Measurements from ENCODE around the gene PTGR1. TPM values are rescaled to one million over a fixed set of nuclear protein-coding genes. Genes with fewer than 3 reads are reported as not detected.

PTGR1 gene
- total RNA-seq, 5 donors from 2014 or later (not counting 1 experiment from before 2014, with no cell fraction given), result 0.30 to 1.9 (median 0.38) TPM; not detected in 2

GRCh38 chr9:111637421-111637950, 38.0 kb upstream of the PTGR1 start:
- no peaks in the 10 kb centered on the region for H3K36me3 ChIP-seq (ENCODE audit: control insufficient read depth in 2 of 2, extremely low read depth in 1 of 2, insufficient read depth in 1 of 2, low read length in 1 of 2)
- no peaks in the 10 kb centered on the region for H3K27me3 Mint-ChIP-seq
- H3K9me3 ChIP-seq, result no peaks in the 10 kb centered on the region
- no peak overlapping the region for H3K4me3 ChIP-seq (ENCODE audit: control insufficient read depth in 1 of 2, extremely low read depth in 1 of 2, low read length in 1 of 2)
- H3K4me1 Mint-ChIP-seq, result peaks cover 31 to 35% (median 34%) of the 10 kb centered on the region in 3 donors
- H3K27ac Mint-ChIP-seq, result no peak overlapping the region
- ChIA-PET CTCF (interaction anchor here in 1 of 2 donors (0.6 kb wide), 1 partner anchor 25 kb away, joined by 4 read pairs; no protein-coding TSS in a partner anchor), POLR2A (no interaction called here)
- ATAC-seq (replicated peaks in 1 of 4), result no peak
- DNase-seq, result no peak
- no peak overlapping the region for H3K4me3 Mint-ChIP-seq
- H3K36me3 Mint-ChIP-seq, result peaks cover 5% of the 10 kb centered on the region
- no peaks in the 10 kb centered on the region for H3K27me3 ChIP-seq (replicated peaks in 1 of 2; ENCODE audit: control insufficient read depth in 2 of 2, extremely low read depth in 1 of 2, insufficient read depth in 2 of 2, low read length in 1 of 2)
- WGBS (ENCODE audit: insufficient coverage), result 76% methylated on average over 5 of the region's 6 CpGs
- no peak overlapping the region for H3K27ac ChIP-seq (ENCODE audit: low read length)
- no peaks in the 10 kb centered on the region for H3K9me3 Mint-ChIP-seq
- H3K4me1 ChIP-seq (ENCODE audit: control insufficient read depth in 1 of 2, extremely low read depth in 1 of 2, insufficient read depth in 2 of 2, low read length in 2 of 2), result peaks cover 2 to 4% of the 10 kb centered on the region in 2 experiments

- WGBS (ENCODE audit: insufficient coverage), result no CpG with 5 or more reads among the region's 1 CpG
- ChIA-PET CTCF (no interaction called here), POLR2A (no interaction called here)
- no peak for ATAC-seq (replicated peaks in 1 of 4)
- H3K4me1 Mint-ChIP-seq, result peaks cover 44 to 51% (median 50%) of the 10 kb centered on the region in 3 donors
- Histone ChIP-seq H3K4me3 (ENCODE audit: control insufficient read depth in 1 of 2, extremely low read depth in 1 of 2, low read length in 1 of 2) (no peak overlapping the region), H3K9me3 (no peaks in the 10 kb centered on the region), H3K36me3 (ENCODE audit: control insufficient read depth in 2 of 2, extremely low read depth in 1 of 2, insufficient read depth in 1 of 2, low read length in 1 of 2) (no peaks in the 10 kb centered on the region), H3K4me1 (ENCODE audit: control insufficient read depth in 1 of 2, extremely low read depth in 1 of 2, insufficient read depth in 2 of 2, low read length in 2 of 2) (peaks cover 16 to 19% of the 10 kb centered on the region in 2 experiments), H3K27ac (ENCODE audit: low read length) (no peak overlapping the region), H3K27me3 (replicated peaks in 1 of 2; ENCODE audit: control insufficient read depth in 2 of 2, extremely low read depth in 1 of 2, insufficient read depth in 2 of 2, low read length in 1 of 2) (no peaks in the 10 kb centered on the region)
- peaks cover 5% of the 10 kb centered on the region for H3K36me3 Mint-ChIP-seq
- no peaks in the 10 kb centered on the region for H3K9me3 Mint-ChIP-seq
- DNase-seq, result no peak
- no peak overlapping the region for H3K4me3 Mint-ChIP-seq
- no peak overlapping the region for H3K27ac Mint-ChIP-seq
- no peaks in the 10 kb centered on the region for H3K27me3 Mint-ChIP-seq
Observed at GRCh38 chr9:111634860-111635259, 35.4 kb upstream of the PTGR1 start.

GRCh38 chr9:111633389-111633736, 33.9 kb upstream of the PTGR1 start:
- ChIA-PET POLR2A (no interaction called here), CTCF (no interaction called here)
- H3K27me3 Mint-ChIP-seq, result no peaks in the 10 kb centered on the region
- ATAC-seq (replicated peaks in 1 of 4), result no peak
- peak overlapping the region in 1 of 3 donors; percentile 38 for H3K4me3 Mint-ChIP-seq
- no peak overlapping the region for H3K4me3 ChIP-seq (ENCODE audit: control insufficient read depth in 1 of 2, extremely low read depth in 1 of 2, low read length in 1 of 2)
- peaks cover 44 to 51% (median 50%) of the 10 kb centered on the region in 3 donors for H3K4me1 Mint-ChIP-seq
- H3K9me3 Mint-ChIP-seq, result no peaks in the 10 kb centered on the region
- no peak overlapping the region for H3K27ac ChIP-seq (ENCODE audit: low read length)
- no peaks in the 10 kb centered on the region for H3K9me3 ChIP-seq
- no peak for DNase-seq
- peaks cover 16 to 19% of the 10 kb centered on the region in 2 experiments for H3K4me1 ChIP-seq (ENCODE audit: control insufficient read depth in 1 of 2, extremely low read depth in 1 of 2, insufficient read depth in 2 of 2, low read length in 2 of 2)
- H3K36me3 ChIP-seq (ENCODE audit: control insufficient read depth in 2 of 2, extremely low read depth in 1 of 2, insufficient read depth in 1 of 2, low read length in 1 of 2), result no peaks in the 10 kb centered on the region
- H3K27ac Mint-ChIP-seq, result no peak overlapping the region
- WGBS (ENCODE audit: insufficient coverage), result 94% methylated on average over 1 of the region's 1 CpG
- H3K36me3 Mint-ChIP-seq, result peaks cover 5% of the 10 kb centered on the region
- no peaks in the 10 kb centered on the region for H3K27me3 ChIP-seq (replicated peaks in 1 of 2; ENCODE audit: control insufficient read depth in 2 of 2, extremely low read depth in 1 of 2, insufficient read depth in 2 of 2, low read length in 1 of 2)

GRCh38 chr9:111632695-111633388, 33.4 kb upstream of the PTGR1 start:
- Histone ChIP-seq H3K27me3 (replicated peaks in 1 of 2; ENCODE audit: control insufficient read depth in 2 of 2, extremely low read depth in 1 of 2, insufficient read depth in 2 of 2, low read length in 1 of 2) (no peaks in the 10 kb centered on the region), H3K9me3 (no peaks in the 10 kb centered on the region), H3K27ac (ENCODE audit: low read length) (no peak overlapping the region), H3K4me3 (ENCODE audit: control insufficient read depth in 1 of 2, extremely low read depth in 1 of 2, low read length in 1 of 2) (no peak overlapping the region), H3K4me1 (ENCODE audit: control insufficient read depth in 1 of 2, extremely low read depth in 1 of 2, insufficient read depth in 2 of 2, low read length in 2 of 2) (peaks cover 16 to 19% of the 10 kb centered on the region in 2 experiments), H3K36me3 (ENCODE audit: control insufficient read depth in 2 of 2, extremely low read depth in 1 of 2, insufficient read depth in 1 of 2, low read length in 1 of 2) (no peaks in the 10 kb centered on the region)
- Mint-ChIP-seq H3K36me3 (peaks cover 5% of the 10 kb centered on the region), H3K9me3 (no peaks in the 10 kb centered on the region), H3K27me3 (no peaks in the 10 kb centered on the region), H3K27ac (no peak overlapping the region), H3K4me3 (peak overlapping the region; percentile 80 to 86 (median 81)), H3K4me1 (peaks cover 44 to 51% (median 50%) of the 10 kb centered on the region in 3 donors)
- ATAC-seq (replicated peaks in 1 of 4) (no peak), DNase-seq (no peak)
- WGBS (ENCODE audit: insufficient coverage), result 100% methylated on average over 1 of the region's 7 CpGs
- ChIA-PET CTCF (interaction anchor here in 1 of 2 donors (0.5 kb wide), 1 partner anchor 39 kb away, joined by 6 read pairs; no protein-coding TSS in a partner anchor), POLR2A (no interaction called here)

GRCh38 chr9:111632060-111632459, 32.6 kb upstream of the PTGR1 start:
- Mint-ChIP-seq H3K27ac (peak overlapping the region; percentile 75 to 77), H3K4me1 (peaks cover 44 to 51% (median 50%) of the 10 kb centered on the region in 3 donors), H3K36me3 (peaks cover 5% of the 10 kb centered on the region), H3K27me3 (no peaks in the 10 kb centered on the region), H3K9me3 (no peaks in the 10 kb centered on the region), H3K4me3 (peak overlapping the region; percentile 80 to 86 (median 81))
- ChIA-PET POLR2A (interaction anchor here in 1 of 2 donors (0.9 to 1.0 kb wide), 2 partner anchors 11 to 36 kb away, joined by 3 to 4 read pairs; no protein-coding TSS in a partner anchor), CTCF (interaction anchor here (0.5 to 1.1 kb wide), 2 partner anchors 40 to 1769 kb away, joined by 3 to 6 read pairs; partner anchors contain the start of gene ALAD (in 1 of the 2))
- no peak for ATAC-seq (replicated peaks in 1 of 4)
- Histone ChIP-seq H3K36me3 (ENCODE audit: control insufficient read depth in 2 of 2, extremely low read depth in 1 of 2, insufficient read depth in 1 of 2, low read length in 1 of 2) (no peaks in the 10 kb centered on the region), H3K4me1 (ENCODE audit: control insufficient read depth in 1 of 2, extremely low read depth in 1 of 2, insufficient read depth in 2 of 2, low read length in 2 of 2) (peaks cover 16 to 19% of the 10 kb centered on the region in 2 experiments), H3K27me3 (replicated peaks in 1 of 2; ENCODE audit: control insufficient read depth in 2 of 2, extremely low read depth in 1 of 2, insufficient read depth in 2 of 2, low read length in 1 of 2) (no peaks in the 10 kb centered on the region), H3K4me3 (ENCODE audit: control insufficient read depth in 1 of 2, extremely low read depth in 1 of 2, low read length in 1 of 2) (peak overlapping the region; percentile 60 to 93), H3K9me3 (no peaks in the 10 kb centered on the region), H3K27ac (ENCODE audit: low read length) (peak overlapping the region; percentile 31)
- WGBS (ENCODE audit: insufficient coverage), result 20% methylated on average over 3 of the region's 5 CpGs
- no peak for DNase-seq

GRCh38 chr9:111631214-111631971, 31.9 kb upstream of the PTGR1 start, which contains the start of gene DNAJC25:
Gene DNAJC25 (plus strand): TSS chr9:111631334. CDS start chr9:111631408, 74 bp downstream.
- WGBS (ENCODE audit: insufficient coverage), result under 1% methylated on average over 79 of the region's 79 CpGs
- H3K4me3 Mint-ChIP-seq, result peak within 1 kb of the TSS; percentile 80 to 96 (median 94)
- H3K27ac Mint-ChIP-seq, result peak within 1 kb of the TSS; percentile 88 to 91
- H3K9me3 Mint-ChIP-seq, result no peaks in the 10 kb centered on the region
- H3K4me3 ChIP-seq (ENCODE audit: control insufficient read depth in 1 of 2, extremely low read depth in 1 of 2, low read length in 1 of 2), result peak within 1 kb of the TSS; percentile 60 to 93
- peaks cover 5% of the 10 kb centered on the region for H3K36me3 Mint-ChIP-seq
- H3K4me1 Mint-ChIP-seq, result peaks cover 44 to 51% (median 50%) of the 10 kb centered on the region in 3 donors
- H3K9me3 ChIP-seq, result no peaks in the 10 kb centered on the region
- H3K36me3 ChIP-seq (ENCODE audit: control insufficient read depth in 2 of 2, extremely low read depth in 1 of 2, insufficient read depth in 1 of 2, low read length in 1 of 2), result no peaks in the 10 kb centered on the region
- ChIA-PET POLR2A (interaction anchor here in 1 of 2 donors (0.5 to 1.0 kb wide), 4 partner anchors 10 to 284 kb away, joined by 3 to 4 read pairs (median 3); partner anchors contain the start of gene ECPAS), CTCF (interaction anchor here in 1 of 2 donors (0.6 to 1.1 kb wide), 5 partner anchors 35 to 1770 kb away, joined by 3 to 4 read pairs (median 4); partner anchors contain the start of gene ALAD)
- no peaks in the 10 kb centered on the region for H3K27me3 ChIP-seq (replicated peaks in 1 of 2; ENCODE audit: control insufficient read depth in 2 of 2, extremely low read depth in 1 of 2, insufficient read depth in 2 of 2, low read length in 1 of 2)
- peaks cover 16 to 19% of the 10 kb centered on the region in 2 experiments for H3K4me1 ChIP-seq (ENCODE audit: control insufficient read depth in 1 of 2, extremely low read depth in 1 of 2, insufficient read depth in 2 of 2, low read length in 2 of 2)
- DNase-seq, result peak; percentile 88 to 99 (median 96)
- H3K27me3 Mint-ChIP-seq, result no peaks in the 10 kb centered on the region
- peak; percentile 97 to 98 (median 98) for ATAC-seq (replicated peaks in 1 of 4)
- peak within 1 kb of the TSS; percentile 31 for H3K27ac ChIP-seq (ENCODE audit: low read length)
